Loucy (cell line): ENCODE measurements around the gene PDGFRA.

Experiments
- H2AFZ ChIP-seq: fragments of 200-600 bp; sonication (generic); 2 replicates; pipeline ENCODE4 v1.6.0; 2016; ENCODE audit warnings: antibody characterized with exemption, mild to moderate bottlenecking, low read length, moderate library complexity
- H3F3A ChIP-seq: fragments of 200-600 bp; 2 replicates; pipeline ENCODE4 v1.6.0; 2016; ENCODE audit warnings: antibody characterized with exemption, low read depth, mild to moderate bottlenecking
- H3K27me3 ChIP-seq: fragments of 200-600 bp; sonication (generic); 2 replicates; pipeline ENCODE4 v1.6.1; 2014; ENCODE audit warnings: low read length, mild to moderate bottlenecking; ENCODE audit not compliant: insufficient read depth, poor library complexity, severe bottlenecking
- H3K36me3 ChIP-seq: fragments of 200-600 bp; sonication (generic); 2 replicates; pipeline ENCODE4 v1.6.1; 2016; ENCODE audit warnings: low read length; ENCODE audit not compliant: insufficient read depth
- H3K4me1 ChIP-seq: fragments of 200-600 bp; sonication (generic); 2 replicates; pipeline ENCODE4 v1.5.1; 2014; ENCODE audit warnings: low read length, mild to moderate bottlenecking; ENCODE audit not compliant: insufficient read depth, poor library complexity, severe bottlenecking
- H3K4me2 ChIP-seq: fragments of 200-600 bp; sonication (generic); 2 replicates; pipeline ENCODE4 v1.6.0; 2014; ENCODE audit warnings: antibody characterized with exemption, low read length, low read depth, mild to moderate bottlenecking; ENCODE audit not compliant: poor library complexity, severe bottlenecking
- H3K4me3 ChIP-seq: fragments of 200-600 bp; sonication (generic); 2 replicates; pipeline ENCODE4 v1.5.1; 2014; ENCODE audit warnings: low read length, mild to moderate bottlenecking, mixed read lengths; ENCODE audit not compliant: poor library complexity, severe bottlenecking
- H3K79me2 ChIP-seq: fragments of 200-600 bp; sonication (generic); 2 replicates; pipeline ENCODE4 v1.6.1; 2014; ENCODE audit warnings: low read length; ENCODE audit not compliant: insufficient read depth
- H3K9ac ChIP-seq: fragments of 200-600 bp; sonication (generic); 2 replicates; pipeline ENCODE4 v1.6.0; 2014; ENCODE audit warnings: mild to moderate bottlenecking, low read depth, low read length, moderate library complexity; ENCODE audit not compliant: poor library complexity, severe bottlenecking
- H3K9me2 ChIP-seq: fragments of 200-600 bp; sonication (generic); replicated peaks from 2 replicates; pipeline ENCODE4 v1.6.1; 2016; ENCODE audit warnings: low read depth, low read length, mixed read lengths
- H3K9me3 ChIP-seq: fragments of 200-600 bp; sonication (generic); 2 replicates; pipeline ENCODE4 v1.6.1; 2014; ENCODE audit warnings: mild to moderate bottlenecking, antibody characterized with exemption, low read length, low read depth; ENCODE audit not compliant: insufficient read depth
- H4K20me1 ChIP-seq: fragments of 200-600 bp; sonication (generic); 2 replicates; pipeline ENCODE4 v1.6.0; 2014; ENCODE audit warnings: antibody characterized with exemption, low read length, mild to moderate bottlenecking; ENCODE audit not compliant: insufficient read depth, poor library complexity, severe bottlenecking
- CTCF ChIP-seq: fragments of 200-600 bp; sonication (generic); conservative IDR thresholded peaks from 2 replicates; pipeline ENCODE4 v1.5.1; 2014; ENCODE audit warnings: mild to moderate bottlenecking, antibody characterized with exemption, low read length
- EZH2phosphoT487 ChIP-seq: fragments of 200-600 bp; IDR thresholded peaks from 2 replicates; pipeline ENCODE4 v1.6.1; 2018; ENCODE audit warnings: antibody characterized with exemption, mild to moderate bottlenecking, moderate library complexity, borderline replicate concordance

PDGFRA gene

GRCh38 chr4:54278216-54278615 lies 49.1 kb downstream of the PDGFRA start:
- Histone ChIP-seq H3K4me2 (no peak overlapping the region), H3F3A (no peaks in the 10 kb centered on the region), H3K36me3 (no peaks in the 10 kb centered on the region)

GRCh38 chr4:54281054-54281766 lies 52.1 kb downstream of the PDGFRA start:
- Histone ChIP-seq H3K4me1 (no peaks in the 10 kb centered on the region), H3K4me2 (no peak overlapping the region), H3K9me3 (no peaks in the 10 kb centered on the region; the same call in 1 of the 2 replicates), H3K9ac (no peak overlapping the region), H3K36me3 (no peaks in the 10 kb centered on the region), H3K9me2 (no peaks in the 10 kb centered on the region), H3F3A (no peaks in the 10 kb centered on the region), H3K79me2 (no peaks in the 10 kb centered on the region), H2AFZ (no peak overlapping the region), H4K20me1 (no peaks in the 10 kb centered on the region), H3K4me3 (no peak overlapping the region), H3K27me3 (no peaks in the 10 kb centered on the region)
- TF ChIP-seq CTCF (no peak), EZH2phosphoT487 (no peak)

More at GRCh38 chr4:54278216-54278615, 49.1 kb downstream of the PDGFRA start:
- Histone ChIP-seq H2AFZ (no peak overlapping the region), H3K9ac (no peak overlapping the region), H4K20me1 (no peaks in the 10 kb centered on the region), H3K9me2 (no peaks in the 10 kb centered on the region), H3K4me3 (no peak overlapping the region), H3K9me3 (no peaks in the 10 kb centered on the region), H3K79me2 (no peaks in the 10 kb centered on the region), H3K4me1 (no peaks in the 10 kb centered on the region), H3K27me3 (no peaks in the 10 kb centered on the region)
- no peak for TF ChIP-seq CTCF
- TF ChIP-seq EZH2phosphoT487 = no peak

GRCh38 chr4:54282837-54283236 lies 53.7 kb downstream of the PDGFRA start:
- Histone ChIP-seq H4K20me1 (no peaks in the 10 kb centered on the region), H3K36me3 (no peaks in the 10 kb centered on the region)

More at GRCh38 chr4:54282837-54283236, 53.7 kb downstream of the PDGFRA start:
- H3K4me2 ChIP-seq = no peak overlapping the region
- H3F3A ChIP-seq = no peaks in the 10 kb centered on the region
- H3K27me3 ChIP-seq = no peaks in the 10 kb centered on the region
- no peak overlapping the region for H2AFZ ChIP-seq
- no peak overlapping the region for H3K4me3 ChIP-seq
- no peaks in the 10 kb centered on the region for H3K4me1 ChIP-seq
- no peaks in the 10 kb centered on the region for H3K9me2 ChIP-seq
- H3K9me3 ChIP-seq = no peaks in the 10 kb centered on the region; the same call in 1 of the 2 replicates
- no peak for TF ChIP-seq EZH2phosphoT487
- no peak for TF ChIP-seq CTCF
- H3K9ac ChIP-seq = no peak overlapping the region
- no peaks in the 10 kb centered on the region for H3K79me2 ChIP-seq
